Erythroblast (primary cell): Measurements from ENCODE around the gene DGKQ.

Experiments
- GATA1 ChIP-seq: IDR thresholded peaks from 2 replicates; pipeline ENCODE4 v1.6.1; 2011; ENCODE audit warnings: low read depth, mild to moderate bottlenecking, control low read depth, low read length, moderate library complexity
- POLR2A ChIP-seq: IDR thresholded peaks from 2 replicates; pipeline ENCODE4 v1.6.1; 2011; ENCODE audit warnings: mild to moderate bottlenecking, low read length

DNA sequence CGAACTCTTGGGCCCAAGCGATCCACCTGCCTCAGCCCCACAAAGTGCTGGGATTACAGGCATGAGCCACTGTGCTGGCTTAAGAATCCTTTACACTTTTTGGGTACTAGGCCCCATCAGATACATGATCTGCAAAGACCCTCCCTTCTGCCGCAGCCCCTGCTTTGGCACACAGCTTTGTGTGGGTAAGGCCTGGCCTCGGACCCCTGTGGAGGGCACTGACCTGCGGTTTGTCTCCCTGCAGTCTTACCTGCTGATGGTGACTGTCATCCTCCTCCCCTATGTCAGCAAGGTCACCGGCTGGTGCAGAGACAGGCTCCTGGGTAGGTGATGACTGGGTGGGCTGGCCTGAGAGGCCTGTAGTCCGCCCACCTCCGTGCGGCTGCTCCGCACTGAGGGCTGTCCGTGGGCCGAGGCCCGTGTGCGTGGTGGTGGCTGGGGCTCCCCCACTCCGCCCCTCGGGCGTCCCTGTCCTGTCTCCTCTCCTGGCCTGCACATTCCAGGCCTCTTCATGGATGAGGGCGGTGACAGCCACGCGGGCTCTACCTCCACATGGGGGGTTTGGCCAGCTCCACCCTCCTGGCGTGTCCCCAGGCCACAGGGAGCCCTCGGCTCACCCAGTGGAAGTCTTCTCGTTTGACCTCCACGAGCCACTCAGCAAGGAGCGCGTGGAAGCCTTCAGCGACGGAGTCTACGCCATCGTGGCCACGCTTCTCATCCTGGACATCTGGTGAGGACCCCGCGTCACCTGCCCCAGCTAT, 18.0 kb downstream of the DGKQ start:
- TF ChIP-seq POLR2A (no peak), GATA1 (no peak)
